ENCODE results near the gene HIPK1.

GRCh38 chr1:114022877-114023276, 93.8 kb downstream of the HIPK1 start:
- no peak for TF ChIP-seq CTCF (IDR thresholded peaks at IDR 0.05)
- no peak for TF ChIP-seq POLR2A (IDR thresholded peaks at IDR 0.05)
